Measurements from ENCODE around the gene PDSS2.

DNA sequence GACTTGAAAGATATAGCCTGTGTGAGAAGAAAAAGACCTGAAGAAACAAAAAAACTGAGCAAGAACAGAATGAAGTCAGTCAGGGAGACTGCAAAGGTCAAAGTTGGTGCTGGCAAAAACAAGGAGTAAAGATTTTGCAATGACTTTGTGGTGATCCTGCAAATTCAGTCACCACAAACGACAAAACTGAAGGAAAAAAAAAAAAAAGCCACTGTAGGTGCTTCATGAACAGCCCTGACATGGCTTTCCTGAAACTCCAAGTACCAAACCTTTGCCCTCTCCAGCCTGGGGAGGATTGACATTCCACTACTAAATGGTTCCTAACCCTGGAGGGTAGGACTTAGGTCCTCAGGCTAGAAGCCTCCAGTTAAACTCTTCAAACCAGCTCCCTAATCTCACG is 229.3 kb downstream of the PDSS2 start:
- TF ChIP-seq POLR2A (IDR thresholded peaks at IDR 0.05) (no peak), POLR2AphosphoS5 (IDR thresholded peaks at IDR 0.05) (no peak), EP300 (IDR thresholded peaks at IDR 0.05) (no peak)
- TF ChIP-seq, protein P1, sequence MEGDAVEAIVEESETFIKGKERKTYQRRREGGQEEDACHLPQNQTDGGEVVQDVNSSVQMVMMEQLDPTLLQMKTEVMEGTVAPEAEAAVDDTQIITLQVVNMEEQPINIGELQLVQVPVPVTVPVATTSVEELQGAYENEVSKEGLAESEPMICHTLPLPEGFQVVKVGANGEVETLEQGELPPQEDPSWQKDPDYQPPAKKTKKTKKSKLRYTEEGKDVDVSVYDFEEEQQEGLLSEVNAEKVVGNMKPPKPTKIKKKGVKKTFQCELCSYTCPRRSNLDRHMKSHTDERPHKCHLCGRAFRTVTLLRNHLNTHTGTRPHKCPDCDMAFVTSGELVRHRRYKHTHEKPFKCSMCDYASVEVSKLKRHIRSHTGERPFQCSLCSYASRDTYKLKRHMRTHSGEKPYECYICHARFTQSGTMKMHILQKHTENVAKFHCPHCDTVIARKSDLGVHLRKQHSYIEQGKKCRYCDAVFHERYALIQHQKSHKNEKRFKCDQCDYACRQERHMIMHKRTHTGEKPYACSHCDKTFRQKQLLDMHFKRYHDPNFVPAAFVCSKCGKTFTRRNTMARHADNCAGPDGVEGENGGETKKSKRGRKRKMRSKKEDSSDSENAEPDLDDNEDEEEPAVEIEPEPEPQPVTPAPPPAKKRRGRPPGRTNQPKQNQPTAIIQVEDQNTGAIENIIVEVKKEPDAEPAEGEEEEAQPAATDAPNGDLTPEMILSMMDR (IDR thresholded peaks at IDR 0.05) = no peak
